Measurements from ENCODE around the gene HPN.
"Not testable (repeated sequence)": the region's sequence is repeated elsewhere in the genome, so short reads cannot be mapped to it uniquely, and the experiment has no call there.

HPN gene

GRCh38 chr19:35006342-35006998 lies 35.1 kb upstream of the HPN start:
- H2BK12ac ChIP-seq (ENCODE audit: low read length), result no peak overlapping the region
- no peak overlapping the region for H3K9ac ChIP-seq (ENCODE audit: low read depth, low read length, poor library complexity)
- peaks cover 0 to 11% of the 10 kb centered on the region in 2 donors for H3K4me1 ChIP-seq (ENCODE audit: control insufficient read depth in 2 of 2, insufficient read depth in 1 of 2, low read depth in 1 of 2, low read length in 2 of 2)
- no peak overlapping the region for H4K8ac ChIP-seq (ENCODE audit: low read depth, low read length)
- DNase-seq (ENCODE audit: low spot score), result no peak
- H2BK15ac ChIP-seq (ENCODE audit: low read length), result no peak overlapping the region
- H3K36me3 ChIP-seq (replicated peaks in 1 of 2; ENCODE audit: control insufficient read depth in 2 of 2, insufficient read depth in 2 of 2, low read length in 2 of 2), result peaks cover 37 to 79% of the 10 kb centered on the region in 2 donors
- H3K27ac ChIP-seq (replicated peaks; ENCODE audit: low read length), result no peak overlapping the region
- H4K91ac ChIP-seq (ENCODE audit: low read depth, low read length, poor library complexity), result no peak overlapping the region
- H3K4me3 ChIP-seq (ENCODE audit: low read length in 2 of 2), result no peak overlapping the region
- no peak overlapping the region for H2BK120ac ChIP-seq (ENCODE audit: low read depth, low read length)
- peaks cover 25% of the 10 kb centered on the region for H3K79me1 ChIP-seq (ENCODE audit: low read depth, low read length)
- no peaks in the 10 kb centered on the region for H3K27me3 ChIP-seq (ENCODE audit: control insufficient read depth in 3 of 3, insufficient read depth in 3 of 3, low read depth in 1 of 3, low read length in 3 of 3)
- peak overlapping the region; percentile 75 for H3K23ac ChIP-seq (ENCODE audit: low read depth, low read length, poor library complexity)
- no CpG with 5 or more reads among the region's 15 CpGs for WGBS, 2 donors (ENCODE audit: extremely low coverage in 2 of 2, insufficient read length in 2 of 2, insufficient replicate concordance in 1 of 2)
- no peak overlapping the region for H2AFZ ChIP-seq (ENCODE audit: low read length)
- H2BK5ac ChIP-seq (ENCODE audit: low read length), result no peak overlapping the region
- H3K14ac ChIP-seq (ENCODE audit: low read length), result peak overlapping the region; percentile 31
- no peaks in the 10 kb centered on the region for H3K9me3 ChIP-seq (replicated peaks in 1 of 2; ENCODE audit: control insufficient read depth in 2 of 2, insufficient read depth in 1 of 2, low read depth in 1 of 2, low read length in 2 of 2)
- no peak overlapping the region for H2AK5ac ChIP-seq (ENCODE audit: low read depth, low read length)
- no peak overlapping the region for H3K18ac ChIP-seq (ENCODE audit: low read length)
- H3K4me2 ChIP-seq (ENCODE audit: insufficient read depth, low read length, poor library complexity, severe bottlenecking), result no peak overlapping the region
- no peak overlapping the region for H3K4ac ChIP-seq (ENCODE audit: low read length)

GRCh38 chr19:35006999-35007365 lies 34.5 kb upstream of the HPN start:
- Histone ChIP-seq H3K36me3 (replicated peaks in 1 of 2; ENCODE audit: control insufficient read depth in 2 of 2, insufficient read depth in 2 of 2, low read length in 2 of 2) (peaks cover 39 to 81% of the 10 kb centered on the region in 2 donors), H4K8ac (ENCODE audit: low read depth, low read length) (no peak overlapping the region), H3K14ac (ENCODE audit: low read length) (peak overlapping the region; percentile 31), H2AK5ac (ENCODE audit: low read depth, low read length) (no peak overlapping the region), H4K91ac (ENCODE audit: low read depth, low read length, poor library complexity) (no peak overlapping the region), H3K9ac (ENCODE audit: low read depth, low read length, poor library complexity) (no peak overlapping the region), H3K4ac (ENCODE audit: low read length) (no peak overlapping the region), H2BK12ac (ENCODE audit: low read length) (no peak overlapping the region), H3K4me3 (ENCODE audit: low read length in 2 of 2) (no peak overlapping the region), H2BK15ac (ENCODE audit: low read length) (no peak overlapping the region), H3K23ac (ENCODE audit: low read depth, low read length, poor library complexity) (peak overlapping the region; percentile 75), H2AFZ (ENCODE audit: low read length) (no peak overlapping the region), H3K18ac (ENCODE audit: low read length) (no peak overlapping the region), H3K79me1 (ENCODE audit: low read depth, low read length) (peaks cover 25% of the 10 kb centered on the region), H3K27ac (replicated peaks; ENCODE audit: low read length) (no peak overlapping the region), H3K4me1 (ENCODE audit: control insufficient read depth in 2 of 2, insufficient read depth in 1 of 2, low read depth in 1 of 2, low read length in 2 of 2) (peaks cover 0 to 8% of the 10 kb centered on the region in 2 donors), H3K4me2 (ENCODE audit: insufficient read depth, low read length, poor library complexity, severe bottlenecking) (no peak overlapping the region), H3K9me3 (replicated peaks in 1 of 2; ENCODE audit: control insufficient read depth in 2 of 2, insufficient read depth in 1 of 2, low read depth in 1 of 2, low read length in 2 of 2) (no peaks in the 10 kb centered on the region), H2BK5ac (ENCODE audit: low read length) (no peak overlapping the region), H2BK120ac (ENCODE audit: low read depth, low read length) (no peak overlapping the region), H3K27me3 (ENCODE audit: control insufficient read depth in 3 of 3, insufficient read depth in 3 of 3, low read depth in 1 of 3, low read length in 3 of 3) (no peaks in the 10 kb centered on the region)
- no peak for DNase-seq (ENCODE audit: low spot score)
- WGBS, 2 donors (ENCODE audit: extremely low coverage in 2 of 2, insufficient read length in 2 of 2, insufficient replicate concordance in 1 of 2), result no CpG with 5 or more reads among the region's 5 CpGs

GRCh38 chr19:35007427-35007826 lies 34.1 kb upstream of the HPN start:
- WGBS, 2 donors (ENCODE audit: extremely low coverage in 2 of 2, insufficient read length in 2 of 2, insufficient replicate concordance in 1 of 2), result no CpG with 5 or more reads among the region's 8 CpGs
- H2AFZ ChIP-seq (ENCODE audit: low read length); H2BK15ac ChIP-seq (ENCODE audit: low read length); H3K9ac ChIP-seq (ENCODE audit: low read depth, low read length, poor library complexity); H2BK120ac ChIP-seq (ENCODE audit: low read depth, low read length); H2BK5ac ChIP-seq (ENCODE audit: low read length); H3K14ac ChIP-seq (ENCODE audit: low read length); H3K23ac ChIP-seq (ENCODE audit: low read depth, low read length, poor library complexity); H3K4me1 ChIP-seq (ENCODE audit: control insufficient read depth in 2 of 2, insufficient read depth in 1 of 2, low read depth in 1 of 2, low read length in 2 of 2); H4K8ac ChIP-seq (ENCODE audit: low read depth, low read length); H3K4me3 ChIP-seq (ENCODE audit: low read length in 2 of 2); H2AK5ac ChIP-seq (ENCODE audit: low read depth, low read length); H3K27ac ChIP-seq (replicated peaks; ENCODE audit: low read length); H3K4ac ChIP-seq (ENCODE audit: low read length); DNase-seq (ENCODE audit: low spot score); H2BK12ac ChIP-seq (ENCODE audit: low read length); H3K9me3 ChIP-seq (replicated peaks in 1 of 2; ENCODE audit: control insufficient read depth in 2 of 2, insufficient read depth in 1 of 2, low read depth in 1 of 2, low read length in 2 of 2); H3K27me3 ChIP-seq (ENCODE audit: control insufficient read depth in 3 of 3, insufficient read depth in 3 of 3, low read depth in 1 of 3, low read length in 3 of 3); H3K18ac ChIP-seq (ENCODE audit: low read length); H3K4me2 ChIP-seq (ENCODE audit: insufficient read depth, low read length, poor library complexity, severe bottlenecking); H4K91ac ChIP-seq (ENCODE audit: low read depth, low read length, poor library complexity): not testable (repeated sequence)
- H3K36me3 ChIP-seq (replicated peaks in 1 of 2; ENCODE audit: control insufficient read depth in 2 of 2, insufficient read depth in 2 of 2, low read length in 2 of 2), result peaks cover 40 to 82% of the 10 kb centered on the region in 2 donors
- H3K79me1 ChIP-seq (ENCODE audit: low read depth, low read length), result peaks cover 23% of the 10 kb centered on the region

GRCh38 chr19:35008891-35009341 lies 32.6 kb upstream of the HPN start:
- H2BK120ac ChIP-seq (ENCODE audit: low read depth, low read length), result no peak overlapping the region
- WGBS, 2 donors (ENCODE audit: extremely low coverage in 2 of 2, insufficient read length in 2 of 2, insufficient replicate concordance in 1 of 2), result no CpG with 5 or more reads among the region's 12 CpGs
- H3K36me3 ChIP-seq (replicated peaks in 1 of 2; ENCODE audit: control insufficient read depth in 2 of 2, insufficient read depth in 2 of 2, low read length in 2 of 2), result peaks cover 45 to 82% of the 10 kb centered on the region in 2 donors
- H3K4me2 ChIP-seq (ENCODE audit: insufficient read depth, low read length, poor library complexity, severe bottlenecking), result no peak overlapping the region
- no peaks in the 10 kb centered on the region for H3K27me3 ChIP-seq (ENCODE audit: control insufficient read depth in 3 of 3, insufficient read depth in 3 of 3, low read depth in 1 of 3, low read length in 3 of 3)
- H2BK5ac ChIP-seq (ENCODE audit: low read length), result no peak overlapping the region
- no peak overlapping the region for H3K4ac ChIP-seq (ENCODE audit: low read length)
- peaks cover 0 to 2% of the 10 kb centered on the region in 2 donors for H3K9me3 ChIP-seq (replicated peaks in 1 of 2; ENCODE audit: control insufficient read depth in 2 of 2, insufficient read depth in 1 of 2, low read depth in 1 of 2, low read length in 2 of 2)
- H3K23ac ChIP-seq (ENCODE audit: low read depth, low read length, poor library complexity), result peak overlapping the region; percentile 50
- peaks cover 25% of the 10 kb centered on the region for H3K79me1 ChIP-seq (ENCODE audit: low read depth, low read length)
- no peak overlapping the region for H3K9ac ChIP-seq (ENCODE audit: low read depth, low read length, poor library complexity)
- no peak overlapping the region for H2BK12ac ChIP-seq (ENCODE audit: low read length)
- H2AK5ac ChIP-seq (ENCODE audit: low read depth, low read length), result no peak overlapping the region
- H3K4me1 ChIP-seq (ENCODE audit: control insufficient read depth in 2 of 2, insufficient read depth in 1 of 2, low read depth in 1 of 2, low read length in 2 of 2), result no peaks in the 10 kb centered on the region
- H2BK15ac ChIP-seq (ENCODE audit: low read length), result no peak overlapping the region
- no peak overlapping the region for H4K8ac ChIP-seq (ENCODE audit: low read depth, low read length)
- no peak overlapping the region for H4K91ac ChIP-seq (ENCODE audit: low read depth, low read length, poor library complexity)
- H3K27ac ChIP-seq (replicated peaks; ENCODE audit: low read length), result no peak overlapping the region
- H3K14ac ChIP-seq (ENCODE audit: low read length), result no peak overlapping the region
- H3K18ac ChIP-seq (ENCODE audit: low read length), result no peak overlapping the region
- H2AFZ ChIP-seq (ENCODE audit: low read length), result no peak overlapping the region
- no peak overlapping the region for H3K4me3 ChIP-seq (ENCODE audit: low read length in 2 of 2)
- no peak for DNase-seq (ENCODE audit: low spot score)
